Measurements from ENCODE around the gene TCF4.

The TCF4 gene

DNA sequence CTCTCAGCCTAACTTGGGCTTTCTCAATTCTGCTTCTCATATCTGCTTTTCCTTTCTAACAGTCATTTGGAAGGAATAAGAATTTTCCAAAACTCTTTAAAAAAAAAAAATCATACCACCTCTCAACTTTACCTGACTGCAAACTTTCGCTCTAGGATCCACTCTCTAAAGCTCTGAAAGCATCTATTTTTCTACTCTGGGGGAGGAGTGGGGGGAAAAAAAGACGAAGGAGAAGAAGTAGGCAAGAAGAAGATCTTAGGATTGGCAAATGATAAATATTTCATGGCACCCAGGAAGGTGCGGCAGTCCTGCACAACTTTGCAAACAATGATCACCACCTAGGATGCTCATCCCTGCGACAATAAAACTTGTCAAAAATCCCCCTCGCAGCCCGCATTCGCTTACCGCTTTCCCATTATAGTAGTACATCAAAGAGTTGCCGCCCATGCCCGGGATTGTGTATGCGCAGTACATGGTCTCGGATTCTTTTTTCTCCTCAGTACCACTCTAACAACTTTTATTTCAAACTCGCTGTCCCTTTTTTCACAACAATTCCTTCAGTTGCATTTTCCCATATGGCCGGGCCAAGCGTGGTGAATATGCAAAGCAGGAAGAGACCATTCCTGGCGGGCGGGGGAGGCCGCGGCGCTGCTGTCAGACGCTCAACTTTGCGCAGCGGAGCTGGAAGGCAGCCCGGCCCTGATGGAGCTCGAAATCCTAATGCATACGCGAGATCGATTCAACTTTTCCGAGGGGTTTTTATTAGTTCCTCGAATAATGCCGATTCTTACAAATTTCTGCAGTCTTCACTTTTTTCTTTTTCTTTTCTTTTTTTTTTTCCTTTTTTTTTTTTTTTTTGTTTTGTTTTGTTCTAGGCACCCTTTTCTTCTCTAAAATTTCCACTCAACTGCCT lies 266.5 kb downstream of the TCF4 start:
- ATAC-seq: peak; percentile 79
- TF ChIP-seq ZFP30 (CRISPR knock-in tag; IDR thresholded peaks at IDR 0.05): no peak
- TF ChIP-seq, protein P1, sequence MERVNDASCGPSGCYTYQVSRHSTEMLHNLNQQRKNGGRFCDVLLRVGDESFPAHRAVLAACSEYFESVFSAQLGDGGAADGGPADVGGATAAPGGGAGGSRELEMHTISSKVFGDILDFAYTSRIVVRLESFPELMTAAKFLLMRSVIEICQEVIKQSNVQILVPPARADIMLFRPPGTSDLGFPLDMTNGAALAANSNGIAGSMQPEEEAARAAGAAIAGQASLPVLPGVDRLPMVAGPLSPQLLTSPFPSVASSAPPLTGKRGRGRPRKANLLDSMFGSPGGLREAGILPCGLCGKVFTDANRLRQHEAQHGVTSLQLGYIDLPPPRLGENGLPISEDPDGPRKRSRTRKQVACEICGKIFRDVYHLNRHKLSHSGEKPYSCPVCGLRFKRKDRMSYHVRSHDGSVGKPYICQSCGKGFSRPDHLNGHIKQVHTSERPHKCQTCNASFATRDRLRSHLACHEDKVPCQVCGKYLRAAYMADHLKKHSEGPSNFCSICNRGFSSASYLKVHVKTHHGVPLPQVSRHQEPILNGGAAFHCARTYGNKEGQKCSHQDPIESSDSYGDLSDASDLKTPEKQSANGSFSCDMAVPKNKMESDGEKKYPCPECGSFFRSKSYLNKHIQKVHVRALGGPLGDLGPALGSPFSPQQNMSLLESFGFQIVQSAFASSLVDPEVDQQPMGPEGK (CRISPR knock-in tag; IDR thresholded peaks at IDR 0.05; ENCODE audit: borderline replicate concordance): no peak
- no peak for TF ChIP-seq SNAI2 (CRISPR knock-in tag; IDR thresholded peaks at IDR 0.05)
- TF ChIP-seq, protein P2, sequence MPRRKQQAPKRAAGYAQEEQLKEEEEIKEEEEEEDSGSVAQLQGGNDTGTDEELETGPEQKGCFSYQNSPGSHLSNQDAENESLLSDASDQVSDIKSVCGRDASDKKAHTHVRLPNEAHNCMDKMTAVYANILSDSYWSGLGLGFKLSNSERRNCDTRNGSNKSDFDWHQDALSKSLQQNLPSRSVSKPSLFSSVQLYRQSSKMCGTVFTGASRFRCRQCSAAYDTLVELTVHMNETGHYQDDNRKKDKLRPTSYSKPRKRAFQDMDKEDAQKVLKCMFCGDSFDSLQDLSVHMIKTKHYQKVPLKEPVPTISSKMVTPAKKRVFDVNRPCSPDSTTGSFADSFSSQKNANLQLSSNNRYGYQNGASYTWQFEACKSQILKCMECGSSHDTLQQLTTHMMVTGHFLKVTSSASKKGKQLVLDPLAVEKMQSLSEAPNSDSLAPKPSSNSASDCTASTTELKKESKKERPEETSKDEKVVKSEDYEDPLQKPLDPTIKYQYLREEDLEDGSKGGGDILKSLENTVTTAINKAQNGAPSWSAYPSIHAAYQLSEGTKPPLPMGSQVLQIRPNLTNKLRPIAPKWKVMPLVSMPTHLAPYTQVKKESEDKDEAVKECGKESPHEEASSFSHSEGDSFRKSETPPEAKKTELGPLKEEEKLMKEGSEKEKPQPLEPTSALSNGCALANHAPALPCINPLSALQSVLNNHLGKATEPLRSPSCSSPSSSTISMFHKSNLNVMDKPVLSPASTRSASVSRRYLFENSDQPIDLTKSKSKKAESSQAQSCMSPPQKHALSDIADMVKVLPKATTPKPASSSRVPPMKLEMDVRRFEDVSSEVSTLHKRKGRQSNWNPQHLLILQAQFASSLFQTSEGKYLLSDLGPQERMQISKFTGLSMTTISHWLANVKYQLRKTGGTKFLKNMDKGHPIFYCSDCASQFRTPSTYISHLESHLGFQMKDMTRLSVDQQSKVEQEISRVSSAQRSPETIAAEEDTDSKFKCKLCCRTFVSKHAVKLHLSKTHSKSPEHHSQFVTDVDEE (CRISPR knock-in tag; IDR thresholded peaks at IDR 0.05): no peak
- TF ChIP-seq, protein P3, sequence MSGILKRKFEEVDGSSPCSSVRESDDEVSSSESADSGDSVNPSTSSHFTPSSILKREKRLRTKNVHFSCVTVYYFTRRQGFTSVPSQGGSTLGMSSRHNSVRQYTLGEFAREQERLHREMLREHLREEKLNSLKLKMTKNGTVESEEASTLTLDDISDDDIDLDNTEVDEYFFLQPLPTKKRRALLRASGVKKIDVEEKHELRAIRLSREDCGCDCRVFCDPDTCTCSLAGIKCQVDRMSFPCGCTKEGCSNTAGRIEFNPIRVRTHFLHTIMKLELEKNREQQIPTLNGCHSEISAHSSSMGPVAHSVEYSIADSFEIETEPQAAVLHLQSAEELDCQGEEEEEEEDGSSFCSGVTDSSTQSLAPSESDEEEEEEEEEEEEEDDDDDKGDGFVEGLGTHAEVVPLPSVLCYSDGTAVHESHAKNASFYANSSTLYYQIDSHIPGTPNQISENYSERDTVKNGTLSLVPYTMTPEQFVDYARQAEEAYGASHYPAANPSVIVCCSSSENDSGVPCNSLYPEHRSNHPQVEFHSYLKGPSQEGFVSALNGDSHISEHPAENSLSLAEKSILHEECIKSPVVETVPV (CRISPR knock-in tag; IDR thresholded peaks at IDR 0.05): no peak
- TF ChIP-seq, protein P4, sequence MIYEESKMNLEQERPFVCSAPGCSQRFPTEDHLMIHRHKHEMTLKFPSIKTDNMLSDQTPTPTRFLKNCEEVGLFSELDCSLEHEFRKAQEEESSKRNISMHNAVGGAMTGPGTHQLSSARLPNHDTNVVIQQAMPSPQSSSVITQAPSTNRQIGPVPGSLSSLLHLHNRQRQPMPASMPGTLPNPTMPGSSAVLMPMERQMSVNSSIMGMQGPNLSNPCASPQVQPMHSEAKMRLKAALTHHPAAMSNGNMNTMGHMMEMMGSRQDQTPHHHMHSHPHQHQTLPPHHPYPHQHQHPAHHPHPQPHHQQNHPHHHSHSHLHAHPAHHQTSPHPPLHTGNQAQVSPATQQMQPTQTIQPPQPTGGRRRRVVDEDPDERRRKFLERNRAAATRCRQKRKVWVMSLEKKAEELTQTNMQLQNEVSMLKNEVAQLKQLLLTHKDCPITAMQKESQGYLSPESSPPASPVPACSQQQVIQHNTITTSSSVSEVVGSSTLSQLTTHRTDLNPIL (CRISPR knock-in tag; IDR thresholded peaks at IDR 0.05; ENCODE audit: low read depth): no peak
- no peak for TF ChIP-seq BACH2 (CRISPR knock-in tag; IDR thresholded peaks at IDR 0.05; ENCODE audit: borderline replicate concordance)
- no peak for TF ChIP-seq ZNF565 (CRISPR knock-in tag; conservative IDR thresholded peaks at IDR 0.05; ENCODE audit: low read depth)
- no peak for TF ChIP-seq GLIS3 (CRISPR knock-in tag; IDR thresholded peaks at IDR 0.05)
- TF ChIP-seq ARNTL (CRISPR knock-in tag; IDR thresholded peaks at IDR 0.05; ENCODE audit: borderline replicate concordance, low read depth): no peak

DNA sequence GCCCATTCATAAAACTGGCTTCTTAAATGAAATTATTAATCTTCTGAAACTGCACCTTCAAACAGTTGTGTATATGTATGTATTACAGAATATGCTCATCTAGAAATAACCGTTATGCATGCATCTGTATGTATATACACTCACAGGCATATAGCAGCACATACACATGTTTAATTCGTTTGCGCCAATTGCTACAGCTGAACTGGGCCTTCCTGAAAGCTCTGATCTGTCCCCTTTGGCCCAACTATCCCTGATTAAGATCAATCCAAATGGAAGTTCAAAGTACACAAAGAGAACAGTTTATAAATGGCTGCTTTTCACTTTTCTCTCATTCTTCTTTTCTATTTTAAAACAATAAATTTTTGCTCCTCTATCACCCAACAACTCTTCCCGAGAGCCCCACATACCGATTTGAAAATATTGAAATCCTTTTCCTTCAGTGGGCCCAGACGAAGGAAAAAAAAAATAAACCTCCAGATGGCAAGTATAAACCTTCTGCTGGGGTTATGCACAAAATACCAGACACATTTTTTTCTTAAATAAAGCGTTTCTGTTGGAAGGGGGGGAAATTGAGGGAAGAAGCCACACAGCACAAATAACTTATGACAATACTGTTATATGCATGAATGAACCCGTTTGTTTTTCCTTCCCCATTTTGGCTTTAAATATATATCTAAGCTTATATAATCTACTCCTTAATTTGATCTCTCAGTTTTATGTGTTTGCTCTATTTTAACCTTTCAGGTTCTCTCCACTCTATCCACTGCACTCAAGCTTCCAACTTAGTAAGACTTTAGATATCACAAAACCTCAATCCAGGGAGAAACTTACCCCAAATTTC lies 267.3 kb downstream of the TCF4 start:
- no peak for ATAC-seq
- TF ChIP-seq RARB (CRISPR knock-in tag; IDR thresholded peaks at IDR 0.05): no peak
- no peak for TF ChIP-seq TOX (CRISPR knock-in tag; IDR thresholded peaks at IDR 0.05; ENCODE audit: borderline replicate concordance)
- TF ChIP-seq GLIS3 (CRISPR knock-in tag; IDR thresholded peaks at IDR 0.05): no peak
- no peak for TF ChIP-seq ZC3H10 (CRISPR knock-in tag; IDR thresholded peaks at IDR 0.05)
- TF ChIP-seq PPARA (CRISPR knock-in tag; IDR thresholded peaks at IDR 0.05; ENCODE audit: borderline replicate concordance): no peak
- TF ChIP-seq ZNF565 (CRISPR knock-in tag; conservative IDR thresholded peaks at IDR 0.05; ENCODE audit: low read depth): no peak
- TF ChIP-seq, protein P1 (CRISPR knock-in tag; IDR thresholded peaks at IDR 0.05; ENCODE audit: borderline replicate concordance): no peak
- TF ChIP-seq CSDC2 (CRISPR knock-in tag; IDR thresholded peaks at IDR 0.05): no peak
- no peak for TF ChIP-seq OSR1 (CRISPR knock-in tag; IDR thresholded peaks at IDR 0.05)
- no peak for TF ChIP-seq SNAI2 (CRISPR knock-in tag; IDR thresholded peaks at IDR 0.05)
- no peak for TF ChIP-seq ZFP3 (CRISPR knock-in tag; IDR thresholded peaks at IDR 0.05)

All from SK-N-SH treated with all-trans-retinoic acid at 6 μM for 48 hours (cell line).